ENCODE results near the gene AP1M2. TPM values are rescaled to one million over a fixed set of nuclear protein-coding genes. Genes with fewer than 3 reads are reported as not detected.

Gene AP1M2
- total RNA-seq, 1 experiment from 2014 or later: 10.1 TPM

GRCh38 chr19:10583036-10583776 is 3.9 kb downstream of the AP1M2 start:
- CTCF ChIA-PET: interaction anchor here (0.9 kb wide), 1 partner anchor 25 kb away, joined by 3 read pairs; no protein-coding TSS in a partner anchor
- BruUV-seq (replicated peaks): no TSS peak
- Histone ChIP-seq H3K4me3 (ENCODE audit: low read depth in 2 of 2, low read length in 2 of 2) (no peak overlapping the region), H3K36me3 (ENCODE audit: control insufficient read depth, insufficient read depth, low read length) (no peaks in the 10 kb centered on the region; the same call in 1 of the 2 replicates), H3K4me1 (ENCODE audit: control insufficient read depth, insufficient read depth, low read length) (no peaks in the 10 kb centered on the region), H3K27ac (ENCODE audit: low read length) (no peak overlapping the region), H3K27me3 (ENCODE audit: control insufficient read depth, insufficient read depth, low read length) (no peaks in the 10 kb centered on the region), H3K9me3 (ENCODE audit: control insufficient read depth, insufficient read depth, low read depth, low read length) (no peaks in the 10 kb centered on the region)
- no peak for DNase-seq (ENCODE audit: low read depth, low spot score)
- intact Hi-C loops (cut with micrococcal nuclease; ENCODE audit: unreplicated experiment) (no loop called here), in situ Hi-C loops (cut with HindIII; ENCODE audit: low pct_unique_long_range_greater_than_20kb, low sequenced_read_pairs) (no loop called here)
- no peak for TF ChIP-seq SIN3A (IDR thresholded peaks at IDR 0.05; ENCODE audit: borderline replicate concordance, insufficient read depth, low read depth, low read length)
- TF ChIP-seq REST (IDR thresholded peaks at IDR 0.05; ENCODE audit: insufficient read depth in 1 of 2, low read depth in 2 of 2, low read length in 1 of 2): no peak
- no peak for TF ChIP-seq POLR2AphosphoS5 (IDR thresholded peaks at IDR 0.05; ENCODE audit: low read depth, low read length)
- no peak for TF ChIP-seq CTCF (IDR thresholded peaks at IDR 0.05)
- TF ChIP-seq TCF7L2 (IDR thresholded peaks at IDR 0.05; ENCODE audit: low read depth, low read length): no peak
- ATAC-seq: no peak
- POLR2A ChIA-PET: interaction anchor here (0.7 kb wide), 1 partner anchor 153 kb away, joined by 13 read pairs; no protein-coding TSS in a partner anchor

GRCh38 chr19:10582091-10582490 is 5.0 kb downstream of the AP1M2 start:
- no peak for TF ChIP-seq REST (IDR thresholded peaks at IDR 0.05; ENCODE audit: insufficient read depth in 1 of 2, low read depth in 2 of 2, low read length in 1 of 2)
- TF ChIP-seq TCF7L2 (IDR thresholded peaks at IDR 0.05; ENCODE audit: low read depth, low read length): no peak
- no peak for TF ChIP-seq POLR2AphosphoS5 (IDR thresholded peaks at IDR 0.05; ENCODE audit: low read depth, low read length)
- no peak for TF ChIP-seq SIN3A (IDR thresholded peaks at IDR 0.05; ENCODE audit: borderline replicate concordance, insufficient read depth, low read depth, low read length)
- no peak for TF ChIP-seq CTCF (IDR thresholded peaks at IDR 0.05)
- no peak for ATAC-seq
- ChIA-PET POLR2A (interaction anchor here (0.5 kb wide), 1 partner anchor 70 kb away, joined by 7 read pairs; no protein-coding TSS in a partner anchor), CTCF (interaction anchor here (0.5 to 2.3 kb wide), 7 partner anchors 37 to 187 kb away, joined by 3 to 49 read pairs (median 11); no protein-coding TSS in a partner anchor)
- no peak overlapping the region for H3K4me3 ChIP-seq (ENCODE audit: low read depth in 2 of 2, low read length in 2 of 2)
- no peaks in the 10 kb centered on the region for H3K9me3 ChIP-seq (ENCODE audit: control insufficient read depth, insufficient read depth, low read depth, low read length)
- BruUV-seq (replicated peaks): no TSS peak
- no peak overlapping the region for H3K27ac ChIP-seq (ENCODE audit: low read length)
- in situ Hi-C loops (cut with HindIII; ENCODE audit: low pct_unique_long_range_greater_than_20kb, low sequenced_read_pairs): no loop called here
- intact Hi-C loops (cut with micrococcal nuclease; ENCODE audit: unreplicated experiment): no loop called here
- H3K27me3 ChIP-seq (ENCODE audit: control insufficient read depth, insufficient read depth, low read length): no peaks in the 10 kb centered on the region
- no peaks in the 10 kb centered on the region; the same call in 1 of the 2 replicates for H3K36me3 ChIP-seq (ENCODE audit: control insufficient read depth, insufficient read depth, low read length)
- H3K4me1 ChIP-seq (ENCODE audit: control insufficient read depth, insufficient read depth, low read length): no peaks in the 10 kb centered on the region
- no peak for DNase-seq (ENCODE audit: low read depth, low spot score)
